ENCODE measurements around the gene PATJ. TPM values are rescaled to one million over a fixed set of nuclear protein-coding genes. Genes with fewer than 3 reads are reported as not detected.
A peak's percentile ranks its signal among the peaks of the same experiment; 100 is the strongest.

The PATJ gene
- total RNA-seq, 1 donor from 2014 or later: 11.3 TPM

- no peaks in the 10 kb centered on the region for H3K27me3 Mint-ChIP-seq (ENCODE audit: unreplicated experiment)
- no peak overlapping the region for H3K27ac Mint-ChIP-seq (ENCODE audit: unreplicated experiment)
- no peak overlapping the region for H3K4me3 Mint-ChIP-seq (ENCODE audit: unreplicated experiment)
- H3K9me3 Mint-ChIP-seq (ENCODE audit: unreplicated experiment): no peaks in the 10 kb centered on the region
- TF ChIP-seq CTCF (IDR thresholded peaks at IDR 0.05): no peak
- H3K4me1 Mint-ChIP-seq (ENCODE audit: unreplicated experiment): peaks cover 17% of the 10 kb centered on the region
- no peaks in the 10 kb centered on the region for H3K36me3 Mint-ChIP-seq (ENCODE audit: unreplicated experiment)
- no peak for DNase-seq (ENCODE audit: extremely low spot score, unreplicated experiment)
Measured at GRCh38 chr1:61910035-61910434, 167.8 kb downstream of the PATJ start.

- H3K4me3 Mint-ChIP-seq (ENCODE audit: unreplicated experiment): no peak overlapping the region
- H3K27me3 Mint-ChIP-seq (ENCODE audit: unreplicated experiment): no peaks in the 10 kb centered on the region
- H3K36me3 Mint-ChIP-seq (ENCODE audit: unreplicated experiment): peaks cover 5% of the 10 kb centered on the region
Measured at GRCh38 chr1:61914823-61915482, 172.7 kb downstream of the PATJ start.

GRCh38 chr1:61921435-61921834 is 179.2 kb downstream of the PATJ start:
- peak; percentile 34 for TF ChIP-seq CTCF (IDR thresholded peaks at IDR 0.05)
- no peaks in the 10 kb centered on the region for H3K4me1 Mint-ChIP-seq (ENCODE audit: unreplicated experiment)
- no peak overlapping the region for H3K4me3 Mint-ChIP-seq (ENCODE audit: unreplicated experiment)
- H3K27ac Mint-ChIP-seq (ENCODE audit: unreplicated experiment): no peak overlapping the region
- H3K27me3 Mint-ChIP-seq (ENCODE audit: unreplicated experiment): no peaks in the 10 kb centered on the region
- peaks cover 3% of the 10 kb centered on the region for H3K9me3 Mint-ChIP-seq (ENCODE audit: unreplicated experiment)
- no peak for DNase-seq (ENCODE audit: extremely low spot score, unreplicated experiment)
- H3K36me3 Mint-ChIP-seq (ENCODE audit: unreplicated experiment): peaks cover 4% of the 10 kb centered on the region

More at GRCh38 chr1:61914823-61915482, 172.7 kb downstream of the PATJ start:
- no peak for TF ChIP-seq CTCF (IDR thresholded peaks at IDR 0.05)
- no peak for DNase-seq (ENCODE audit: extremely low spot score, unreplicated experiment)
- H3K9me3 Mint-ChIP-seq (ENCODE audit: unreplicated experiment): peaks cover 5% of the 10 kb centered on the region
- peak overlapping the region; percentile 5 for H3K27ac Mint-ChIP-seq (ENCODE audit: unreplicated experiment)
- peaks cover 20% of the 10 kb centered on the region for H3K4me1 Mint-ChIP-seq (ENCODE audit: unreplicated experiment)

GRCh38 chr1:61922950-61923480 is 180.7 kb downstream of the PATJ start:
- Mint-ChIP-seq H3K27ac (ENCODE audit: unreplicated experiment) (no peak overlapping the region), H3K4me1 (ENCODE audit: unreplicated experiment) (no peaks in the 10 kb centered on the region), H3K4me3 (ENCODE audit: unreplicated experiment) (no peak overlapping the region), H3K27me3 (ENCODE audit: unreplicated experiment) (no peaks in the 10 kb centered on the region), H3K36me3 (ENCODE audit: unreplicated experiment) (no peaks in the 10 kb centered on the region), H3K9me3 (ENCODE audit: unreplicated experiment) (no peaks in the 10 kb centered on the region)
- TF ChIP-seq CTCF (IDR thresholded peaks at IDR 0.05): no peak
- no peak for DNase-seq (ENCODE audit: extremely low spot score, unreplicated experiment)

GRCh38 chr1:61925591-61926298 is 183.5 kb downstream of the PATJ start:
- H3K27me3 Mint-ChIP-seq (ENCODE audit: unreplicated experiment): no peaks in the 10 kb centered on the region
- peaks cover 2% of the 10 kb centered on the region for H3K4me1 Mint-ChIP-seq (ENCODE audit: unreplicated experiment)
- no peaks in the 10 kb centered on the region for H3K36me3 Mint-ChIP-seq (ENCODE audit: unreplicated experiment)
- no peak overlapping the region for H3K27ac Mint-ChIP-seq (ENCODE audit: unreplicated experiment)
- DNase-seq (ENCODE audit: extremely low spot score, unreplicated experiment): no peak
- no peak overlapping the region for H3K4me3 Mint-ChIP-seq (ENCODE audit: unreplicated experiment)
- TF ChIP-seq CTCF (IDR thresholded peaks at IDR 0.05): no peak
- no peaks in the 10 kb centered on the region for H3K9me3 Mint-ChIP-seq (ENCODE audit: unreplicated experiment)
